GM13976 (cell line): ENCODE data around the gene IQCK.

ENCODE experiments used
- DNase-seq: peaks from one replicate; pipeline ENCODE4 v3.0.0; 2012; ENCODE audit warnings: low spot score
- CTCF ChIP-seq: IDR thresholded peaks from 2 replicates; pipeline ENCODE4 v1.5.1; 2012; ENCODE audit warnings: borderline replicate concordance, mild to moderate bottlenecking; ENCODE audit not compliant: insufficient read depth; ENCODE audit errors: extremely low read depth, missing control alignments, control extremely low read depth
- in situ Hi-C: fragments of 300-500 bp; cut with MboI; formaldehyde crosslinking; loops from one replicate; pipeline ENCODE4 v1.12.0; 2022; ENCODE audit warnings: low sequenced_read_pairs, mixed read lengths, inconsistent platforms; ENCODE audit not compliant: unreplicated experiment

The IQCK gene

DNA sequence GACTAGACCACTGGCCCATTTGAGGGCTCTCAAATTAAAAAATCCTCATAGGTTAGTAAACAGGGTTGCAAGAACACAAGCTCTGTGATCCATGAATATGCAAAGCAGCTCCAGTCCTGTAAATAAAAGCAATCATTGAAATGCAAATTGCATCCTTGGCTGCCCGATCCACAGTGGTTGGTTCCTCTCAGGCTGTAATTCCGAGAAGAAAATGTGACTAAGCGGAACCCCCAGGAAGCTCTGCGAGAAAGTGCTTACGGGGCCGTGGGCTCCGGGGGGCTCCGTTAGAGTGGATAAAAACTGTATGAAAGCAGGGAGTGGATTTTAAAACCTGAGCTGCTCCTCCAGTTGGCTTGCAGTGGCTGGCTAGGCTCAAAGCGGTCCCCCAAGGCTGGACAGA lies 164.1 kb downstream of the IQCK start:
- no peak for TF ChIP-seq CTCF
- DNase-seq, result no peak
- in situ Hi-C loops, result loop anchor here (10.0 kb wide), 1 partner anchor 297 kb away; no protein-coding TSS in a partner anchor

- in situ Hi-C loops, result loop anchor here (10.0 kb wide), 1 partner anchor 298 kb away; no protein-coding TSS in a partner anchor
- DNase-seq, result no peak
- no peak for TF ChIP-seq CTCF
Observed at GRCh38 chr16:19882646-19883045, 164.6 kb downstream of the IQCK start.

GRCh38 chr16:19883296-19883965 lies 165.4 kb downstream of the IQCK start:
- no peak for DNase-seq
- no peak for TF ChIP-seq CTCF
- in situ Hi-C loops, result loop anchor here (10.0 kb wide), 1 partner anchor 299 kb away; no protein-coding TSS in a partner anchor

DNA sequence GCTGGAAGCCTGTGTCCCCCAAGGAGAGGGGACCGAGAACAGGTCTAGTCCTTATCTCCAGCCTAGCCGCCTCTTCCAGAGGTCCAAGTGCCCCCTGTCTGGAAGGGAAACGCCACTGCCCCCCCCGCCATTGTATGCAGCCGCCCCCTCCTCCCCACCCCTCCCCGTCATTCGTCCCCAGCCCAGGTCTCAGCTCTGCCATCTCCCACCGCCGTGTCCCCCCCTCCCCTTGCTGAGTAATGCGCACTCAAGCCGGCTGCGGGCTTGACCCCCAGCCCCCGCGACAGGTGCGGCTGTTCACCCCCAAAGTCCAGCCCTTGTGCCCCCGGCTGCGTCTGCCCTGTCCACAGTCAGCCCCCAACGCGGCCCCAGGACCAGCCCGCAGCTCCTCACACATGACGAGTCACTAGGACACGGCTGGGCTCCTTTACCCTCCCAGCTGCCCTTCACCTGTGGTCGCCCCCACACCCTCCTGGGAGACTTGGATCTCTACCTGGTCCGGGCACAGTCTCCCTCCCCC lies 166.0 kb downstream of the IQCK start:
- no peak for DNase-seq
- in situ Hi-C loops, result loop anchor here (10.0 kb wide), 1 partner anchor 299 kb away; no protein-coding TSS in a partner anchor
- no peak for TF ChIP-seq CTCF

DNA sequence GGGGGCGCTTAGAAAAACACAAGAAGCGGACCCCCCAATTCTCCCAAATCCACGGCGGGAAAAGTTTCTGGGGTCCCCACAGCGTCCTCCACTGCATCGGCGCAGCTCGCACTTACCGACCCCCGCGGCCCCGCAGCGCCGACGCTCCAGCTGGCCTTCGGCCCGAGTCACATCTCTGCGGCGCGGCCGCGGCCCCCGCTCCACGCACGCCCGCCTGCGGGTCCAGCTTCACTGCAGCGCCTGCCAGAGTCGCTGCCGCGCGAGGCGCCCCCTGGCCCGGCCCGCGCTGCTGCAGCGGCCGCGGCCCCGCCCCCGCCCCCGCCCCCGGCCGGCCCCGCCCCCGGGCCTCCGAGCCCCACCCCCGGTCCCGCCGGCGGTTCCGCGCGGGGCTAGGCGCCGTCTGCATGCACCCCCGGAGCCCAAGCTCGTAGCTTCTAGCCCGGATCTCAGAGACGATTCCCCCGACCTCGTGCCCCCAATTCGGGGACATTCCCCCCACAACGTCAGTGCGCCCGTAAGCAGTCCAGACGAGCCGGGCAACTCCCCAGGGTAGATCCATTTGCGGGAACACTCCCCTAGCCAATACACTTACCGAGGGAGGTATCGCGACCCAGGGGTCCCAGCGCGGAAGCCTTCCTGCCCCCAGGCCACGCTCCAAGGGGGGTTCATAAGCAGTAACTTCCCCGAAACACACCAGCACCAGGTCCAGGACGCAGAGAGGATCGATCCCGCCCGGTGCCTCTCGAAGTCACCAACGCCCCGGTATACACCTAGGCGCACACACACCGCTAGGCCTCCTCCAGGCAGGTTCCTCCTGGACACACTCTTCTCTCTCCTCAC lies 166.8 kb downstream of the IQCK start, which contains the start of gene GPRC5B:
TSS of gene GPRC5B (minus strand) at position 238 of the 840 bp plus-strand sequence. CDS start 12,003 bp downstream, outside the sequence.
- in situ Hi-C loops, result loop anchor here (10.0 kb wide), 1 partner anchor 300 kb away; no protein-coding TSS in a partner anchor
- TF ChIP-seq CTCF, result no peak
- peak; percentile 70 for DNase-seq

DNA sequence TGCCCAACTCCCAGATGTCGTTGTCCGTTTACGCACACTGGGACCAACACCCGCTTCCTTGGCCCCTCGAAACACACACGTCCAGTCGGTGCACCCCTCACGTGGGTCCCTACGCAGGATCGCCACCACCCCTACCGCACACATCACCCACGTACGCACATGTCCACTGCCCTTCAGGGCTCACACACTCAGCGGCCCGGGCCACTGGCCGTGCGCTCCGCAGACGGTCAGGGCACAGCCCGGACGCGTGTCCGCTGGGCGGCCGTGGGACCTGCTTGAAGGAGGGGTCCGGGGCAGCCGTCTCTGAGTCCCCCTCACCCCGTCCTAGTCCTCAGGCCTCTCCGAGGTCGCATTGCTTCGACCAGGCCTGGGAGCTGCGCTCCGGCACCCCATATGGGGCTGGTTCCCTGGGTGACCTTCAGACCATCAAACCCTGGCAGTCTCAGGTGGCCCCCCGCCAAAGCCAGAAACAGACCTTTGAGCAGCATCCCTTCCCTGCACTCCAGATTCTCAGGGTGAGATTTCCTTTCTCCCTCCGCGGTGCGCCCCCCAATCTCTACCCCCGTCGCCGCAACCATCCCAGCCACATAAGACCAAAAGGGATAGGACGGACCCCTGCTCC lies 167.5 kb downstream of the IQCK start:
- no peak for DNase-seq
- no peak for TF ChIP-seq CTCF
- in situ Hi-C loops, result loop anchor here (10.0 kb wide), 1 partner anchor 301 kb away; no protein-coding TSS in a partner anchor
